ENCODE results near the gene TMSB10.

TMSB10 gene

GRCh38 chr2:84880395-84880644 lies 25.1 kb upstream of the TMSB10 start:
- no peak for DNase-seq (ENCODE audit: low read depth in 2 of 2)

GRCh38 chr2:84880645-84881521 lies 24.6 kb upstream of the TMSB10 start, which contains the start of gene TRABD2A:
Gene TRABD2A (minus strand): TSS chr2:84881084. CDS start chr2:84881039, 45 bp downstream.
- peak; percentile 53 to 62 for DNase-seq (ENCODE audit: low read depth in 2 of 2)

GRCh38 chr2:84881581-84882413 lies 23.7 kb upstream of the TMSB10 start:
- peak; percentile 81 to 86 for DNase-seq (ENCODE audit: low read depth in 2 of 2)

- no peak for DNase-seq (ENCODE audit: low read depth in 2 of 2)
These were observed 23.1 kb upstream of the TMSB10 start for GRCh38 chr2:84882414-84882738.

GRCh38 chr2:84882775-84883550 lies 22.5 kb upstream of the TMSB10 start:
- no peak for DNase-seq (ENCODE audit: low read depth in 2 of 2)

- no peak for DNase-seq (ENCODE audit: low read depth in 2 of 2)
These were observed 21.0 kb upstream of the TMSB10 start for GRCh38 chr2:84884449-84884848.

- no peak for DNase-seq (ENCODE audit: low read depth in 2 of 2)
These were observed 20.3 kb upstream of the TMSB10 start for GRCh38 chr2:84885111-84885510.

- no peak for DNase-seq (ENCODE audit: low read depth in 2 of 2)
These were observed 18.7 kb upstream of the TMSB10 start for GRCh38 chr2:84886791-84887190.

- no peak for DNase-seq (ENCODE audit: low read depth in 2 of 2)
These were observed 16.8 kb upstream of the TMSB10 start for GRCh38 chr2:84888401-84889276.

GRCh38 chr2:84889332-84889731 lies 16.1 kb upstream of the TMSB10 start:
- DNase-seq (ENCODE audit: low read depth in 2 of 2), result no peak

- no peak for DNase-seq (ENCODE audit: low read depth in 2 of 2)
These were observed 14.0 kb upstream of the TMSB10 start for GRCh38 chr2:84891355-84892010.

- no peak for DNase-seq (ENCODE audit: low read depth in 2 of 2)
These were observed 11.3 kb upstream of the TMSB10 start for GRCh38 chr2:84894131-84894586.

GRCh38 chr2:84894758-84895520 lies 10.5 kb upstream of the TMSB10 start:
- DNase-seq (ENCODE audit: low read depth in 2 of 2), result no peak

GRCh38 chr2:84896567-84896966 lies 8.9 kb upstream of the TMSB10 start:
- no peak for DNase-seq (ENCODE audit: low read depth in 2 of 2)

- DNase-seq (ENCODE audit: low read depth in 2 of 2), result no peak
These were observed 7.7 kb upstream of the TMSB10 start for GRCh38 chr2:84897773-84898172.

GRCh38 chr2:84899304-84900204 lies 5.9 kb upstream of the TMSB10 start:
- no peak for DNase-seq (ENCODE audit: low read depth in 2 of 2)

- DNase-seq (ENCODE audit: low read depth in 2 of 2), result no peak
These were observed 4.5 kb upstream of the TMSB10 start for GRCh38 chr2:84900971-84901370.

- DNase-seq (ENCODE audit: low read depth in 2 of 2), result no peak
These were observed 3.8 kb upstream of the TMSB10 start for GRCh38 chr2:84901593-84902120.

- DNase-seq (ENCODE audit: low read depth in 2 of 2), result no peak
These were observed 2.9 kb upstream of the TMSB10 start for GRCh38 chr2:84902526-84902925.
